SK-N-SH (cell line): ENCODE data around the gene C1orf52. TPM values are rescaled to one million over a fixed set of nuclear protein-coding genes. Genes with fewer than 3 reads are reported as not detected.

Source experiments
- CTCF ChIA-PET: fragments of 300-600, 350-600 bp; formaldehyde crosslinking; extraction: SDS; loops from one replicate; lab custom pipeline; 2021; lab: Yijun Ruan, JAX
- POLR2A ChIA-PET: fragments of 350-600 bp; sonication (Branson Sonifier 250); formaldehyde crosslinking; extraction: SDS; loops from one replicate; lab custom pipeline; 2020; ENCODE audit warnings: antibody characterized with exemption, inconsistent platforms; lab: Yijun Ruan, JAX
- DNase-seq: peaks from one replicate; pipeline ENCODE4 v3.0.0; 2012
- H2AFZ ChIP-seq: fragments of 200-600 bp; sonication (generic); 2 replicates; pipeline ENCODE4 v1.8.1; 2016; ENCODE audit warnings: antibody characterized with exemption, mild to moderate bottlenecking, low read depth
- H3F3A ChIP-seq: fragments of 200-600 bp; sonication (generic); replicated peaks from 2 replicates; pipeline ENCODE3; 2016; ENCODE audit warnings: antibody characterized with exemption, mild to moderate bottlenecking; ENCODE audit not compliant: insufficient read depth
- H3K27ac ChIP-seq, 2 experiments: fragments of 200-500 bp in 1 of 2; fragments of 200-600 bp in 1 of 2; sonication (Bioruptor generic) in 1 of 2; sonication (generic), shearing (Covaris generic) in 1 of 2; 2 replicates each; pipeline versions ENCODE4 v1.5.1 to v1.6.1; 2014 to 2016; ENCODE audit warnings: low read depth in 2 of 2, inconsistent platforms in 1 of 2, low read length in 1 of 2, mild to moderate bottlenecking in 1 of 2, mixed read lengths in 1 of 2
- H3K27me3 ChIP-seq: fragments of 200-600 bp; sonication (generic), shearing (Covaris generic); 2 replicates; pipeline ENCODE4 v1.6.1; 2016; ENCODE audit warnings: mixed run types; ENCODE audit not compliant: insufficient read depth
- H3K36me3 ChIP-seq, 2 experiments: fragments of 200-500 bp in 1 of 2; fragments of 200-600 bp in 1 of 2; sonication (Bioruptor generic) in 1 of 2; sonication (generic) in 1 of 2; replicated peaks in 1 of 2; 2 replicates each; pipeline versions ENCODE3 to v1.5.1; 2014 to 2016; ENCODE audit warnings: low read length in 1 of 2, mild to moderate bottlenecking in 1 of 2; ENCODE audit not compliant: insufficient read depth in 2 of 2, control insufficient read depth in 1 of 2
- H3K4me1 ChIP-seq, 2 experiments: fragments of 200-500 bp in 1 of 2; fragments of 200-600 bp in 1 of 2; sonication (Bioruptor generic) in 1 of 2; sonication (generic), shearing (Covaris generic) in 1 of 2; 2 replicates each; pipeline versions ENCODE4 v1.5.1 to v1.6.1; 2014 to 2016; ENCODE audit warnings: low read depth in 1 of 2, low read length in 1 of 2, mixed run types in 1 of 2; ENCODE audit not compliant: insufficient read depth in 2 of 2, control insufficient read depth in 1 of 2
- H3K4me2 ChIP-seq: fragments of 200-600 bp; sonication (generic), shearing (Covaris generic); 2 replicates; pipeline ENCODE4 v1.6.1; 2017; ENCODE audit warnings: mixed run types
- H3K4me3 ChIP-seq, 2 experiments: fragments of 200-500 bp in 1 of 2; fragments of 200-600 bp in 1 of 2; sonication (Bioruptor generic) in 1 of 2; sonication (generic), shearing (Covaris generic) in 1 of 2; 2 replicates each; pipeline versions ENCODE4 v1.5.1 to v1.8.1; 2014 to 2016; ENCODE audit warnings: low read depth in 2 of 2, inconsistent platforms in 1 of 2, low read length in 1 of 2, mild to moderate bottlenecking in 1 of 2, mixed read lengths in 1 of 2, moderate library complexity in 1 of 2
- H3K79me2 ChIP-seq: fragments of 200-600 bp; sonication (generic); 2 replicates; pipeline ENCODE4 v1.8.1; 2017; ENCODE audit warnings: mild to moderate bottlenecking; ENCODE audit not compliant: insufficient read depth
- H3K9ac ChIP-seq: fragments of 200-600 bp; sonication (generic); 2 replicates; pipeline ENCODE4 v1.6.1; 2017; ENCODE audit warnings: mixed run types
- H3K9me2 ChIP-seq: fragments of 200-600 bp; sonication (generic); 2 replicates; pipeline ENCODE4 v1.6.1; 2017; ENCODE audit warnings: mixed run types
- H3K9me3 ChIP-seq: fragments of 200-600 bp; sonication (generic); 2 replicates; pipeline ENCODE4 v1.6.1; 2017; ENCODE audit warnings: mixed run types, mild to moderate bottlenecking, moderate library complexity
- H4K20me1 ChIP-seq: fragments of 200-600 bp; sonication (generic); 2 replicates; pipeline ENCODE4 v1.6.1; 2017; ENCODE audit warnings: mild to moderate bottlenecking, mixed run types; ENCODE audit not compliant: insufficient read depth
- CHD2 ChIP-seq: fragments of 150-350 bp; IDR thresholded peaks from 2 replicates; pipeline ENCODE4 v1.6.1; 2018; ENCODE audit warnings: low read length; ENCODE audit not compliant: partially characterized antibody
- EZH2phosphoT487 ChIP-seq: fragments of 200-600 bp; sonication (generic); IDR thresholded peaks from 2 replicates; pipeline ENCODE4 v1.6.1; 2017; ENCODE audit warnings: low read depth, mixed run types, mild to moderate bottlenecking, antibody characterized with exemption, moderate library complexity, borderline replicate concordance
- FOXJ3 ChIP-seq: sonication (generic); formaldehyde crosslinking; IDR thresholded peaks from 2 replicates; pipeline ENCODE4 v1.5.1; 2020; ENCODE audit warnings: mild to moderate bottlenecking, missing genetic modification reagents
- GABPA ChIP-seq: IDR thresholded peaks from 2 replicates; pipeline ENCODE4 v1.4.0; 2012; ENCODE audit warnings: low read depth, mild to moderate bottlenecking
- NFIC ChIP-seq: IDR thresholded peaks from 2 replicates; pipeline ENCODE4 v1.4.0; 2012; ENCODE audit warnings: borderline replicate concordance
- RAD21 ChIP-seq: IDR thresholded peaks from 2 replicates; pipeline ENCODE4 v1.6.1; 2012; ENCODE audit warnings: mild to moderate bottlenecking, low read length
- TCF12 ChIP-seq: IDR thresholded peaks from 2 replicates; pipeline ENCODE4 v1.4.0; 2012
- YY1 ChIP-seq: IDR thresholded peaks from 2 replicates; pipeline ENCODE4 v1.4.0; 2012; ENCODE audit warnings: low read depth, mild to moderate bottlenecking
- WGBS: methylation state at CpG from one replicate; pipeline ENCODE4 v1.1.6; 2017; ENCODE audit warnings: low lambda C conversion rate; 5-methylcytosine and 5-hydroxymethylcytosine counted together
- polyA plus RNA-seq, 3 experiments: library from polyadenylated mRNA; depleted of rRNA; stranded (reverse); fragments of >200 nt; gene quantifications; 2 replicates each; pipeline ENCODE4 v1.2.3, GENCODE V29; 2012
- TF ChIP-seq, protein P1 (sequence below): IDR thresholded peaks from 2 replicates; pipeline ENCODE4; 2012
- TF ChIP-seq, protein P2 (sequence below): IDR thresholded peaks from 2 replicates; pipeline ENCODE4 v1.6.1; 2012; ENCODE audit warnings: mild to moderate bottlenecking, low read depth, low read length, moderate library complexity
- TF ChIP-seq, protein P3 (sequence below): fragments of 150-350 bp; IDR thresholded peaks from 2 replicates; pipeline ENCODE4 v1.6.1; 2016; ENCODE audit warnings: mild to moderate bottlenecking, low read depth, low read length
- TF ChIP-seq, protein P4 (sequence below): IDR thresholded peaks from 2 replicates; pipeline ENCODE4 v1.4.0; 2012; ENCODE audit warnings: low read depth

Gene C1orf52
- polyA plus RNA-seq, 1 of the 3 experiments (the other 2 are of a cell fraction) = 23.4 TPM

DNA sequence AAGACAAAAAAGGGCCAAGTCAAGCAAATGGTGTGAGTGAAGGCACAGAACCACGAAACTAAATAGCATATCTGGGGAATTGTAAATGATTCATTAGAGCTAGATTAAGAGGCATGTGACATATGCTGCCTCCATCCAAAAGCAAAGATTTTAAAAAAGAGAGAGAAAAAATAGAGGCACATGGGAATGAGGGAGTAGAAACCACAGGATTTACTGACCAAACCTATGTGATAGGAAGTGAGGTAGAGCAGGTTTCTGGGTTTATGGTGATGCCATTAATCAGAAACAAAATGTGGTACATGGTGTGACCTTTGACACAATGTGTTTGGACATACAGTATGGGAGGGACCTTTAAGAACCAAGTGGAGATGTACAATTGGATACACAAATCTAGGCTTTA lies 13.6 kb downstream of the C1orf52 start:
- Histone ChIP-seq H3K9ac (no peak overlapping the region), H3K9me2 (no peaks in the 10 kb centered on the region), H3K36me3 (peaks cover 3 to 6% of the 10 kb centered on the region in 2 experiments), H3K4me3 (no peak overlapping the region), H3K27ac (no peak overlapping the region), H3K4me2 (no peak overlapping the region), H3K79me2 (no peaks in the 10 kb centered on the region), H3K9me3 (no peaks in the 10 kb centered on the region), H3F3A (peaks cover 7% of the 10 kb centered on the region), H4K20me1 (no peaks in the 10 kb centered on the region), H3K4me1 (peaks cover 10 to 25% of the 10 kb centered on the region in 2 experiments; a peak in 3 of 4 replicates), H2AFZ (no peak overlapping the region), H3K27me3 (no peaks in the 10 kb centered on the region)
- WGBS = 64% methylated on average over 1 of the region's 1 CpG
- CTCF ChIA-PET = interaction anchor here (2.7 to 4.3 kb wide), 2 partner anchors 9 to 301 kb away, joined by 14 to 23 read pairs; no protein-coding TSS in a partner anchor
- POLR2A ChIA-PET = no interaction called here
- TF ChIP-seq CHD2 = no peak
- no peak for TF ChIP-seq YY1
- TF ChIP-seq, all 33 proteins: peak for 0
- DNase-seq = no peak

DNA sequence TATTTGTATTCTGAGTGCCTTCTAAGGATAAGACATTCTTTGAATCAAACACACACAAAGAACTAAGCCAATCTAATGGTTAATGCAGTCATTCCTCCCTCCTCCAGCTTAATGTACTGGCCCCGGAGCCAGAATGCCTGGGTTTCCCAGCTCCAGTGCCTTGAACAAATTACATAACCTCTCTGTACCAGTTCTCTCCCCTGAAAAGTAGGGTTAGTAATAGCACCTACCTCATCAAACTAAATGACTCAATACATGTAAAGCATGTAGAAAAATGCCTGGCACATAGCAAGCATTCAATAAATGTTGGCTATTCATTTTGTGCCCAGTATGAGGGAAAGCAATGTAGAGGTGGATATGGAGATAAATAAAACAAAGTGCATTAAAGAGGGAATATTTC lies 14.0 kb downstream of the C1orf52 start:
- TF ChIP-seq RAD21 = no peak
- TF ChIP-seq EZH2phosphoT487 = no peak
- no peak for TF ChIP-seq CHD2
- TF ChIP-seq, protein P1, sequence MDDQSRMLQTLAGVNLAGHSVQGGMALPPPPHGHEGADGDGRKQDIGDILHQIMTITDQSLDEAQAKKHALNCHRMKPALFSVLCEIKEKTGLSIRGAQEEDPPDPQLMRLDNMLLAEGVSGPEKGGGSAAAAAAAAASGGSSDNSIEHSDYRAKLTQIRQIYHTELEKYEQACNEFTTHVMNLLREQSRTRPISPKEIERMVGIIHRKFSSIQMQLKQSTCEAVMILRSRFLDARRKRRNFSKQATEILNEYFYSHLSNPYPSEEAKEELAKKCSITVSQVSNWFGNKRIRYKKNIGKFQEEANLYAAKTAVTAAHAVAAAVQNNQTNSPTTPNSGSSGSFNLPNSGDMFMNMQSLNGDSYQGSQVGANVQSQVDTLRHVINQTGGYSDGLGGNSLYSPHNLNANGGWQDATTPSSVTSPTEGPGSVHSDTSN = no peak
- TF ChIP-seq, protein P2, sequence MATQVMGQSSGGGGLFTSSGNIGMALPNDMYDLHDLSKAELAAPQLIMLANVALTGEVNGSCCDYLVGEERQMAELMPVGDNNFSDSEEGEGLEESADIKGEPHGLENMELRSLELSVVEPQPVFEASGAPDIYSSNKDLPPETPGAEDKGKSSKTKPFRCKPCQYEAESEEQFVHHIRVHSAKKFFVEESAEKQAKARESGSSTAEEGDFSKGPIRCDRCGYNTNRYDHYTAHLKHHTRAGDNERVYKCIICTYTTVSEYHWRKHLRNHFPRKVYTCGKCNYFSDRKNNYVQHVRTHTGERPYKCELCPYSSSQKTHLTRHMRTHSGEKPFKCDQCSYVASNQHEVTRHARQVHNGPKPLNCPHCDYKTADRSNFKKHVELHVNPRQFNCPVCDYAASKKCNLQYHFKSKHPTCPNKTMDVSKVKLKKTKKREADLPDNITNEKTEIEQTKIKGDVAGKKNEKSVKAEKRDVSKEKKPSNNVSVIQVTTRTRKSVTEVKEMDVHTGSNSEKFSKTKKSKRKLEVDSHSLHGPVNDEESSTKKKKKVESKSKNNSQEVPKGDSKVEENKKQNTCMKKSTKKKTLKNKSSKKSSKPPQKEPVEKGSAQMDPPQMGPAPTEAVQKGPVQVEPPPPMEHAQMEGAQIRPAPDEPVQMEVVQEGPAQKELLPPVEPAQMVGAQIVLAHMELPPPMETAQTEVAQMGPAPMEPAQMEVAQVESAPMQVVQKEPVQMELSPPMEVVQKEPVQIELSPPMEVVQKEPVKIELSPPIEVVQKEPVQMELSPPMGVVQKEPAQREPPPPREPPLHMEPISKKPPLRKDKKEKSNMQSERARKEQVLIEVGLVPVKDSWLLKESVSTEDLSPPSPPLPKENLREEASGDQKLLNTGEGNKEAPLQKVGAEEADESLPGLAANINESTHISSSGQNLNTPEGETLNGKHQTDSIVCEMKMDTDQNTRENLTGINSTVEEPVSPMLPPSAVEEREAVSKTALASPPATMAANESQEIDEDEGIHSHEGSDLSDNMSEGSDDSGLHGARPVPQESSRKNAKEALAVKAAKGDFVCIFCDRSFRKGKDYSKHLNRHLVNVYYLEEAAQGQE = no peak
- TF ChIP-seq TCF12 = no peak
- TF ChIP-seq, protein P3, sequence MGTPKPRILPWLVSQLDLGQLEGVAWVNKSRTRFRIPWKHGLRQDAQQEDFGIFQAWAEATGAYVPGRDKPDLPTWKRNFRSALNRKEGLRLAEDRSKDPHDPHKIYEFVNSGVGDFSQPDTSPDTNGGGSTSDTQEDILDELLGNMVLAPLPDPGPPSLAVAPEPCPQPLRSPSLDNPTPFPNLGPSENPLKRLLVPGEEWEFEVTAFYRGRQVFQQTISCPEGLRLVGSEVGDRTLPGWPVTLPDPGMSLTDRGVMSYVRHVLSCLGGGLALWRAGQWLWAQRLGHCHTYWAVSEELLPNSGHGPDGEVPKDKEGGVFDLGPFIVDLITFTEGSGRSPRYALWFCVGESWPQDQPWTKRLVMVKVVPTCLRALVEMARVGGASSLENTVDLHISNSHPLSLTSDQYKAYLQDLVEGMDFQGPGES = no peak
- no peak for TF ChIP-seq GABPA
- no peak for TF ChIP-seq NFIC
- TF ChIP-seq, protein P4, sequence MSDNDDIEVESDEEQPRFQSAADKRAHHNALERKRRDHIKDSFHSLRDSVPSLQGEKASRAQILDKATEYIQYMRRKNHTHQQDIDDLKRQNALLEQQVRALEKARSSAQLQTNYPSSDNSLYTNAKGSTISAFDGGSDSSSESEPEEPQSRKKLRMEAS = no peak
- TF ChIP-seq FOXJ3 = no peak
- TF ChIP-seq, all 33 proteins: peak for 0
- Histone ChIP-seq H3K4me1 (peaks cover 10 to 27% of the 10 kb centered on the region in 2 experiments; a peak in 3 of 4 replicates), H2AFZ (no peak overlapping the region), H4K20me1 (no peaks in the 10 kb centered on the region), H3F3A (peaks cover 3% of the 10 kb centered on the region), H3K9me3 (no peaks in the 10 kb centered on the region), H3K79me2 (no peaks in the 10 kb centered on the region), H3K9me2 (no peaks in the 10 kb centered on the region), H3K9ac (no peak overlapping the region), H3K27ac (no peak overlapping the region), H3K27me3 (no peaks in the 10 kb centered on the region), H3K4me3 (no peak overlapping the region), H3K36me3 (peaks cover 2% of the 10 kb centered on the region in 2 experiments), H3K4me2 (no peak overlapping the region)
- CTCF ChIA-PET = interaction anchor here (1.0 to 4.3 kb wide), 5 partner anchors 10 to 300 kb away, joined by 3 to 23 read pairs (median 9); partner anchors contain the start of gene C1orf52
- POLR2A ChIA-PET = no interaction called here
- WGBS = 100% methylated on average over 1 of the region's 1 CpG
- DNase-seq = no peak
